GM23248 (cell line): Measurements from ENCODE around the gene TMEM53.

ENCODE experiments used
- EZH2 ChIP-seq: fragments of 200-600 bp; sonication (generic); IDR thresholded peaks from 2 replicates; pipeline ENCODE4 v1.6.1; 2018; ENCODE audit warnings: antibody characterized with exemption, mild to moderate bottlenecking; ENCODE audit not compliant: insufficient read depth, poor library complexity, severe bottlenecking
- EZH2phosphoT487 ChIP-seq: fragments of 200-600 bp; sonication (generic); IDR thresholded peaks from 2 replicates; pipeline ENCODE4 v1.6.1; 2018; ENCODE audit warnings: antibody characterized with exemption, moderate library complexity, mild to moderate bottlenecking, low read depth; ENCODE audit not compliant: insufficient read depth

DNA sequence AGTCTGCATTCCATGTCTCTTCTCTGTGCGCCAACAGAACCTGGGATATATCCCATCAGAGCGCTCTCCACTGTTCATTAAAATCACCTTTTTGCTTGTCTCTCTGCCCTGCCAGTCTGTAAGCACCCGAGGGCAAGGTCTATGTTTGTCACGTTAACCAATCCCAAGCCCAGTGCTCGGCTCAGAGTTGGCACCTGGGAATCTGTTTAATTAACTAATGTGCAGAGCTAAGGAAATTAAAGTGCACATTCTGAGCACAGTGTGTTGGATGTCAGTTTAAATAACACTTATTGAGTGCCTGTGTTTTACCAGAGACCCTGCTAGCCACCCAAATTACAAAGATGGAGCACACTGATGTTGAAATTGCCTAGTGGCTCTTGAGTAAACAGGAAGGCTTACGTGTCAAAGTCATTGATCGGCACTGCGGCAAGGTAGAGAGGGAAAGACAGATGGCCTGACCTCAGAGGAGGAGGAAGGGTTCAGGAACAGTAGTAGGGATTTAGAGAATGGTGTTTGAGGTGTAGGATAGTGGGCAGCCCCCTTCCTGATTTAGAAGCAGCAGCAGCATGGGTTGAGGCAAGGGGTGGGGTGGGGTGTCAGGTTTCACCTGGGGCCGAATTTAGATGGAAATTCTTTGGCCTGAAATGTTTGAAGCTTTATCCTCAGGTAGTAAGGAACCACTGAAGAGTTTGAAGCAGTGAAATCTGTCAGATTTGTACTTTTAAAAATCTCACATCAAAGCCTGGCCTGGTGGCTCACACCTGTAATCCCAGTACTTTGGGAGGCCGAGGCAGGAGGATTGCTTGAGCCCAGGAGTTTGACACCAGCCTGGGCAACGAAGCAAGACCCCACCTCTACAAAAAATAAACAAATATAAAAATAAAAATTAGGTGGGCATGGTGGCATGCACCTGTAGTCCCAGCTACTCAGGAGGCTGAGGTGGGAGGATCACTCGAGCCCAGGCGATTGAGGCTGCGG lies 7.9 kb upstream of the TMEM53 start:
- TF ChIP-seq EZH2 (no peak), EZH2phosphoT487 (no peak)
